VCaP (cell line): ENCODE data around the gene PTGIS.

Source experiments
- H3K27ac ChIP-seq: fragments of 450-650 bp; 2 replicates; pipeline ENCODE4 v1.5.1; 2017
- TF ChIP-seq, protein P1 (sequence below): fragments of 450-650 bp; conservative IDR thresholded peaks from 2 replicates; pipeline ENCODE4 v1.5.1; 2017; ENCODE audit warnings: mild to moderate bottlenecking, moderate library complexity

PTGIS gene

GRCh38 chr20:49543858-49544437, 24.0 kb downstream of the PTGIS start:
- H3K27ac ChIP-seq: no peak overlapping the region
- TF ChIP-seq, protein P1, sequence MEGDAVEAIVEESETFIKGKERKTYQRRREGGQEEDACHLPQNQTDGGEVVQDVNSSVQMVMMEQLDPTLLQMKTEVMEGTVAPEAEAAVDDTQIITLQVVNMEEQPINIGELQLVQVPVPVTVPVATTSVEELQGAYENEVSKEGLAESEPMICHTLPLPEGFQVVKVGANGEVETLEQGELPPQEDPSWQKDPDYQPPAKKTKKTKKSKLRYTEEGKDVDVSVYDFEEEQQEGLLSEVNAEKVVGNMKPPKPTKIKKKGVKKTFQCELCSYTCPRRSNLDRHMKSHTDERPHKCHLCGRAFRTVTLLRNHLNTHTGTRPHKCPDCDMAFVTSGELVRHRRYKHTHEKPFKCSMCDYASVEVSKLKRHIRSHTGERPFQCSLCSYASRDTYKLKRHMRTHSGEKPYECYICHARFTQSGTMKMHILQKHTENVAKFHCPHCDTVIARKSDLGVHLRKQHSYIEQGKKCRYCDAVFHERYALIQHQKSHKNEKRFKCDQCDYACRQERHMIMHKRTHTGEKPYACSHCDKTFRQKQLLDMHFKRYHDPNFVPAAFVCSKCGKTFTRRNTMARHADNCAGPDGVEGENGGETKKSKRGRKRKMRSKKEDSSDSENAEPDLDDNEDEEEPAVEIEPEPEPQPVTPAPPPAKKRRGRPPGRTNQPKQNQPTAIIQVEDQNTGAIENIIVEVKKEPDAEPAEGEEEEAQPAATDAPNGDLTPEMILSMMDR: no peak

DNA sequence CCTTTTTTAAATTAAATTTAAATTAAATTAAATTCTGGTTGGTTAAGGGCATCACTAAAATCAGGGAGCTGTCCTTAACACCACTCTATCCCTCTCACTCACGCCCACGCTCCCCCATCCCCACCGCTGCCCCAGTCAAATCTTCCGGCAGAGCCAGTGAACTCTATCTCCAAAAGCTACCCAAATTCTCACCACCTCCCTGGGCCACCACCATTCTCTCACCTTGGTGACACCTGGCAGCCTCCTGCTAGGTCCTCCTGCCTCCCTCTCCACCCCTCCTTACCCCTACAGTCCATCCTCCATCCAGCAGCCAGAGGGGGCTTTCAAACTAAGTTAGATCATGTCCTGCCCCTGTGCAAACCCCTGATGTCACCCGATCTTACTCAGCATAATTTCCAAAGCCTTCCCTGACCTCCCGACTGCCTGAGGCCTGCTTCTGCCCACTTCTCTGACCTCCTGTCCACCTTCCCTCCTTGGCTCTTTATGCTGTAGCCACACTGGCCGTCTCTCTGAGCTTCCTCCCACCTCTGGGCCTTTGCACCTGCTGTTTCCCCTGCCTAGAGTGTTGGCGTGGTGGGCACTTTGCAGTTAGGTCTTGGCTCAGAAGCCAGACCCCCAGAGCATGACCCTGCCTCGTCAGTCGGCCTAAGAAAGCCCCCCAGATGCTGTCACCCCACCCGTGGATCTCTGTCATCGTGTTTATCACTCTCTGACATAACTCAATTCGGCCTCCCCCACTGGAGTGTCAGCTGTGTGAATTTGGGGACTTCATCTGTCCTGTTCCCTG, 24.7 kb downstream of the PTGIS start:
- TF ChIP-seq, protein P1: no peak
- H3K27ac ChIP-seq: no peak overlapping the region

- no peak overlapping the region for H3K27ac ChIP-seq
- TF ChIP-seq, protein P1: no peak
These were observed 25.4 kb downstream of the PTGIS start for GRCh38 chr20:49542514-49542991.

GRCh38 chr20:49541733-49542513, 26.0 kb downstream of the PTGIS start:
- TF ChIP-seq, protein P1: peak; percentile 95
- no peak overlapping the region for H3K27ac ChIP-seq

DNA sequence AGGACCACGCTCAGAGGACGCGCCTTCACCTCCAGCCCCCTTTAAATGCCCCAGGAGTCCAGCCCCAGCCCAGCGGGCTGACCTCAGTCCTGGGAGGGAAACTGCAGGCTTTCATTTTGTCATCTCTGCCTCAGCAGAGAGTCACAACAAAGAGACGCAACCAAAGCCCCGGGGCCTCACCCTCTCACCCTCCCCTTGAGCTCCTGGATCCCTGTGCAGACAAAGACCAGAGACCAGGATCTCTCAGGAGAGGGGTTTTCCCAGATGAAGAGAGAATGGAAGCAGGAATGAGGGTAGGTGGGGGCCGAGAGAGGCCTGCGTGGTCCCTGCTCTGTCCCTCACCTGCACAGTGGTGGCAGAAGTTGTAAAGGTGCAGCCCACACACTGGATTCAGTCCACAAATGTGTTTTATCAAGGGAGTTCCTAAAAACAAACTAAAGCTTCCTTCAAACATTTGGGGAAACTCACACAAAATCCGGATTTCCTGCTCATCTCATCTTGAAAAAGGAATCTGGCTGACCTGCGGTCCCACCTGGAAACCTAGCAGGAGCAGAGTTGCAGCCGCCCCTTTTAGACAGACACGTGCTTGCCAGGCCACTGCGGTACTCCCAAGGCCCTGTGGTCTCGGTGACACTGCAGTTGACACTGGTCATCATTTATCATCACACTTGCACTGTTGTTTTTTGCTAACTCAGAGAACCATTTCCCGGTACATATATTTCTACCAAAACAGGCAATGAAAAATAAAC, 27.1 kb downstream of the PTGIS start:
- TF ChIP-seq, protein P1: no peak
- H3K27ac ChIP-seq: no peak overlapping the region

DNA sequence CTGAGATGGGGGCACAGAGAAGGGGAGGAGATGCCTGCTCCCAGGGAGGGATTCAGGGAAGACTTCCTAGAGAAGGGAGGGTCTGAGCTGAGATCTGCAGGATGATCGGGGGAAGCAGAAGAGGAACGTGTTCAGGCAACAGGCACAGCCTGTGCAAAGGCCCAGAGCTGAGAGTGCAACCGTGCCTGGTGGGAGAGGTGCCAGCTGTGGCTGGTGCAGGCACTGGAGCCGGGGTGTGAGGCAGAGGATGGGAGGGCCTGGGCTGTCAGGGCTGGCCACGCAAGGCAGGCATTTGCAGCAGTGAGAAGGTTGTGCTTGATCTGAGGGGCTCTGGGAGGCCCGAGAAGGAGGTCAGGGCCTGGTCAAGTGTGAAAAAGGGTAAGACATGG, 27.7 kb downstream of the PTGIS start:
- no peak overlapping the region for H3K27ac ChIP-seq
- TF ChIP-seq, protein P1: no peak
